HEK293 (cell line): ENCODE data around the gene DIP2B.

Experiments used
- CTCF ChIA-PET: fragments of 350-600 bp; formaldehyde crosslinking; extraction: SDS; loops from one replicate; lab custom pipeline; 2021; ENCODE audit warnings: antibody characterized with exemption; lab: Yijun Ruan, JAX
- POLR2A ChIA-PET: fragments of 300-600 bp; formaldehyde crosslinking; extraction: SDS; loops from one replicate; lab custom pipeline; 2020; ENCODE audit warnings: antibody characterized with exemption, inconsistent platforms; lab: Yijun Ruan, JAX
- H3K27ac ChIP-seq: fragments of 200-500 bp; sonication (Bioruptor generic); 2 replicates; pipeline ENCODE4 v1.5.1; 2014; ENCODE audit warnings: low read depth, low read length, control low read depth, inconsistent platforms; ENCODE audit errors: extremely low read depth
- H3K36me3 ChIP-seq, 2 experiments: fragments of 200-500 bp in 1 of 2; sonication (Bioruptor generic) in 1 of 2; 1 replicate in 1 of 2; 2 replicates in 1 of 2; pipeline ENCODE4 v1.5.1; 2014 to 2017; ENCODE audit warnings: inconsistent platforms in 2 of 2, low read length in 2 of 2; ENCODE audit not compliant: control insufficient read depth in 2 of 2, insufficient read depth in 1 of 2
- H3K4me1 ChIP-seq: fragments of 200-500 bp; sonication (Bioruptor generic); 2 replicates; pipeline ENCODE4 v1.5.1; 2014; ENCODE audit warnings: mild to moderate bottlenecking, low read length, inconsistent platforms; ENCODE audit not compliant: control insufficient read depth, insufficient read depth
- H3K4me3 ChIP-seq: 2 replicates; pipeline ENCODE4 v1.5.1; 2011; ENCODE audit warnings: low read depth, mild to moderate bottlenecking, control low read depth, low read length, moderate library complexity
- H3K9me3 ChIP-seq: fragments of 200-500 bp; sonication (Bioruptor generic); 2 replicates; pipeline ENCODE4 v1.5.1; 2014; ENCODE audit warnings: low read depth, low read length, inconsistent platforms; ENCODE audit not compliant: control insufficient read depth, insufficient read depth
- AEBP2 ChIP-seq: fragments of 450-650 bp; formaldehyde crosslinking; IDR thresholded peaks from 2 replicates; pipeline ENCODE4 v1.5.1; 2016; ENCODE audit warnings: missing biosample characterization, missing genetic modification characterization, borderline replicate concordance
- INSM2 ChIP-seq: fragments of 450-650 bp; formaldehyde crosslinking; IDR thresholded peaks from 2 replicates; pipeline ENCODE4 v1.5.1; 2016; ENCODE audit warnings: missing biosample characterization, missing genetic modification characterization
- KLF16 ChIP-seq: fragments of 450-650 bp; formaldehyde crosslinking; IDR thresholded peaks from 2 replicates; pipeline ENCODE4 v1.5.1; 2017; ENCODE audit warnings: missing biosample characterization, missing genetic modification characterization
- MYNN ChIP-seq: fragments of 450-650 bp; formaldehyde crosslinking; IDR thresholded peaks from 2 replicates; pipeline ENCODE4 v1.5.1; 2016; ENCODE audit warnings: missing biosample characterization, missing genetic modification characterization, borderline replicate concordance
- MZF1 ChIP-seq: fragments of 450-650 bp; formaldehyde crosslinking; IDR thresholded peaks from 2 replicates; pipeline ENCODE4 v1.5.1; 2017; ENCODE audit warnings: missing biosample characterization, missing genetic modification characterization, borderline replicate concordance
- ZBTB48 ChIP-seq: fragments of 450-650 bp; formaldehyde crosslinking; IDR thresholded peaks from 2 replicates; pipeline ENCODE4 v1.5.1; 2016; ENCODE audit warnings: missing biosample characterization, missing genetic modification characterization
- ZFHX2 ChIP-seq: fragments of 450-650 bp; formaldehyde crosslinking; conservative IDR thresholded peaks from 2 replicates; pipeline ENCODE4 v1.5.1; 2016; ENCODE audit warnings: missing biosample characterization, missing genetic modification characterization
- ZNF114 ChIP-seq: fragments of 450-650 bp; formaldehyde crosslinking; IDR thresholded peaks from 2 replicates; pipeline ENCODE4 v1.5.0; 2017; ENCODE audit warnings: missing biosample characterization, missing genetic modification characterization
- ZNF148 ChIP-seq: fragments of 450-650 bp; formaldehyde crosslinking; IDR thresholded peaks from 2 replicates; pipeline ENCODE4 v1.5.0; 2017; ENCODE audit warnings: missing biosample characterization, missing genetic modification characterization, borderline replicate concordance
- ZNF18 ChIP-seq: fragments of 450-650 bp; formaldehyde crosslinking; IDR thresholded peaks from 2 replicates; pipeline ENCODE4 v1.5.1; 2016; ENCODE audit warnings: missing biosample characterization, missing genetic modification characterization
- ZNF202 ChIP-seq: fragments of 450-650 bp; formaldehyde crosslinking; IDR thresholded peaks from 2 replicates; pipeline ENCODE4 v1.5.1; 2016; ENCODE audit warnings: missing biosample characterization, missing genetic modification characterization, borderline replicate concordance
- ZNF221 ChIP-seq: fragments of 450-650 bp; formaldehyde crosslinking; IDR thresholded peaks from 2 replicates; pipeline ENCODE4 v1.5.1; 2017; ENCODE audit warnings: missing biosample characterization, missing genetic modification characterization, borderline replicate concordance
- ZNF324 ChIP-seq: fragments of 450-650 bp; formaldehyde crosslinking; IDR thresholded peaks from 2 replicates; pipeline ENCODE4 v1.5.1; 2016; ENCODE audit warnings: missing biosample characterization, missing genetic modification characterization
- ZNF341 ChIP-seq: fragments of 450-650 bp; formaldehyde crosslinking; IDR thresholded peaks from 2 replicates; pipeline ENCODE4; 2016; ENCODE audit warnings: low read depth, missing biosample characterization, missing genetic modification characterization
- ZNF488 ChIP-seq: fragments of 450-650 bp; formaldehyde crosslinking; IDR thresholded peaks from 2 replicates; pipeline ENCODE4 v1.5.1; 2016; ENCODE audit warnings: missing biosample characterization, missing genetic modification characterization
- ZNF518A ChIP-seq: fragments of 450-650 bp; formaldehyde crosslinking; conservative IDR thresholded peaks from 2 replicates; pipeline ENCODE4 v1.5.1; 2016; ENCODE audit warnings: low read depth, missing biosample characterization, missing genetic modification characterization
- ZNF529 ChIP-seq: fragments of 450-650 bp; formaldehyde crosslinking; IDR thresholded peaks from 2 replicates; pipeline ENCODE4 v1.5.1; 2017; ENCODE audit warnings: missing genetic modification characterization, missing biosample characterization; ENCODE audit not compliant: insufficient replicate concordance
- ZNF549 ChIP-seq: fragments of 450-650 bp; IDR thresholded peaks from 2 replicates; pipeline ENCODE4 v1.5.1; 2018; ENCODE audit warnings: missing biosample characterization, missing genetic modification characterization, mild to moderate bottlenecking, inconsistent platforms, moderate library complexity
- ZNF843 ChIP-seq: fragments of 450-650 bp; formaldehyde crosslinking; IDR thresholded peaks from 2 replicates; pipeline ENCODE4 v1.5.1; 2016; ENCODE audit warnings: missing biosample characterization, missing genetic modification characterization
- ZSCAN16 ChIP-seq: fragments of 450-650 bp; formaldehyde crosslinking; IDR thresholded peaks from 2 replicates; pipeline ENCODE4 v1.5.1; 2016; ENCODE audit warnings: missing biosample characterization, missing genetic modification characterization

Gene DIP2B

GRCh38 chr12:50572287-50572686 lies 67.5 kb downstream of the DIP2B start (continued):
- no peak for TF ChIP-seq ZNF18
- TF ChIP-seq ZNF202 (tag by site-specific recombination): no peak
- no peak for TF ChIP-seq MYNN
- TF ChIP-seq ZNF221 (tag by site-specific recombination): no peak
- TF ChIP-seq ZNF488: no peak
- TF ChIP-seq ZNF529: no peak

GRCh38 chr12:50572760-50573159 lies 68.0 kb downstream of the DIP2B start:
- H3K4me1 ChIP-seq: peaks cover 15% of the 10 kb centered on the region
- TF ChIP-seq ZNF324 (tag by site-specific recombination): no peak
- TF ChIP-seq MZF1: peak; percentile 56; the same call in 1 of the 2 replicates
- no peak for TF ChIP-seq ZNF843 (tag by site-specific recombination)
- H3K27ac ChIP-seq: no peak overlapping the region
- ChIA-PET POLR2A (interaction anchor here (0.8 kb wide), 1 partner anchor 9 kb away, joined by 3 read pairs; no protein-coding TSS in a partner anchor), CTCF (interaction anchor here (0.6 kb wide), 1 partner anchor 19 kb away, joined by 3 read pairs; no protein-coding TSS in a partner anchor)
- H3K4me3 ChIP-seq: no peak overlapping the region
- H3K9me3 ChIP-seq: no peaks in the 10 kb centered on the region
- no peaks in the 10 kb centered on the region for H3K36me3 ChIP-seq

GRCh38 chr12:50573271-50573670 lies 68.5 kb downstream of the DIP2B start:
- no peaks in the 10 kb centered on the region for H3K9me3 ChIP-seq
- no peak overlapping the region for H3K4me3 ChIP-seq
- no peaks in the 10 kb centered on the region for H3K36me3 ChIP-seq
- ChIA-PET CTCF (no interaction called here), POLR2A (interaction anchor here (0.8 kb wide), 1 partner anchor 9 kb away, joined by 3 read pairs; no protein-coding TSS in a partner anchor)
- H3K4me1 ChIP-seq: peaks cover 11% of the 10 kb centered on the region
- no peak overlapping the region for H3K27ac ChIP-seq
- no peak for TF ChIP-seq ZNF114
- TF ChIP-seq AEBP2 (tag by site-specific recombination): no peak
- no peak for TF ChIP-seq ZBTB48 (tag by site-specific recombination)
- TF ChIP-seq INSM2 (tag by site-specific recombination): no peak
- TF ChIP-seq ZNF843 (tag by site-specific recombination): no peak
- TF ChIP-seq KLF16: no peak
- no peak for TF ChIP-seq ZNF549
- no peak for TF ChIP-seq ZFHX2
- TF ChIP-seq ZSCAN16 (tag by site-specific recombination): no peak
- no peak for TF ChIP-seq ZNF341
- TF ChIP-seq ZNF148: no peak
- no peak for TF ChIP-seq ZNF518A (tag by site-specific recombination)
